CD4-positive, alpha-beta T cell (primary cell): ENCODE measurements around the gene NDUFAF7. TPM values are rescaled to one million over a fixed set of nuclear protein-coding genes. Genes with fewer than 3 reads are reported as not detected.
"Not testable (repeated sequence)": the region's sequence is repeated elsewhere in the genome, so short reads cannot be mapped to it uniquely, and the experiment has no call there.

Experiments used
- ATAC-seq: fragments of 200-7000 bp; cut with Tn5 transposase; one replicate; pipeline ENCODE4 v1.10.0; 2022; ENCODE audit warnings: mild to moderate bottlenecking; ENCODE audit not compliant: poor library complexity
- CTCF ChIA-PET: fragments of 350-600 bp; sonication (Branson Sonifier 250); formaldehyde crosslinking; loops from one replicate; lab custom pipeline; 2021; ENCODE audit warnings: antibody characterized with exemption, inconsistent platforms; lab: Charles Lee
- POLR2A ChIA-PET: fragments of 350-600 bp; sonication (Branson Sonifier 250); formaldehyde crosslinking; loops from one replicate; lab custom pipeline; 2021; ENCODE audit warnings: antibody characterized with exemption, inconsistent platforms; lab: Charles Lee
- DNase-seq, 14 experiments: peaks; one replicate each; pipeline ENCODE4 v3.0.0-alpha.2; 2013 to 2020; ENCODE audit warnings: mixed read lengths in 2 of 14
- H3K27ac ChIP-seq, 2 donors: one replicate each; pipeline versions ENCODE4 v1.5.1 to v1.7.0; 2013; ENCODE audit warnings: low read length in 2 of 2, low read depth in 1 of 2, mild to moderate bottlenecking in 1 of 2
- H3K27me3 ChIP-seq, 2 experiments: 1 replicate in 1 of 2; 2 replicates in 1 of 2; pipeline versions ENCODE4 v1.6.1 to v1.7.0; 2013; ENCODE audit warnings: low read length in 2 of 2, control low read depth in 1 of 2, mild to moderate bottlenecking in 1 of 2, moderate library complexity in 1 of 2; ENCODE audit not compliant: insufficient read depth in 2 of 2, control insufficient read depth in 1 of 2
- H3K36me3 ChIP-seq: one replicate; pipeline ENCODE4 v1.6.1; 2013; ENCODE audit warnings: low read length, control low read depth; ENCODE audit not compliant: insufficient read depth
- H3K4me1 ChIP-seq: one replicate; pipeline ENCODE4 v1.6.1; 2013; ENCODE audit warnings: low read length, control low read depth; ENCODE audit not compliant: insufficient read depth
- H3K4me3 ChIP-seq: one replicate; pipeline ENCODE4 v1.5.1; 2013; ENCODE audit warnings: mild to moderate bottlenecking, low read length, moderate library complexity
- H3K9me3 ChIP-seq, 2 experiments: 1 replicate in 1 of 2; 2 replicates in 1 of 2; pipeline versions ENCODE4 v1.6.1 to v1.7.0; 2013; ENCODE audit warnings: low read length in 2 of 2, mild to moderate bottlenecking in 2 of 2, control low read depth in 1 of 2, moderate library complexity in 1 of 2; ENCODE audit not compliant: control insufficient read depth in 1 of 2, insufficient read depth in 1 of 2
- H3K27ac Mint-ChIP-seq: one replicate; pipeline ENCODE4 v1.8.0; 2020; ENCODE audit warnings: mixed read lengths
- H3K27me3 Mint-ChIP-seq: one replicate; pipeline ENCODE4 v1.8.0; 2021; ENCODE audit warnings: mixed read lengths
- H3K36me3 Mint-ChIP-seq: one replicate; pipeline ENCODE4 v1.8.0; 2021; ENCODE audit warnings: low read depth, mixed read lengths
- H3K4me1 Mint-ChIP-seq: one replicate; pipeline ENCODE4 v1.8.0; 2021; ENCODE audit warnings: low read depth, mixed read lengths
- H3K4me3 Mint-ChIP-seq: one replicate; pipeline ENCODE4 v1.8.0; 2020; ENCODE audit warnings: mild to moderate bottlenecking, mixed read lengths
- H3K9me3 Mint-ChIP-seq: one replicate; pipeline ENCODE4 v1.8.0; 2020; ENCODE audit warnings: mixed read lengths
- CTCF ChIP-seq: fragments of 200-600 bp; IDR thresholded peaks from one replicate; pipeline ENCODE4 v1.8.0; 2022; ENCODE audit warnings: antibody characterized with exemption, mild to moderate bottlenecking
- intact Hi-C, 2 experiments: fragments of 100-400 bp; cut with DNase I in 1 of 2; cut with micrococcal nuclease in 1 of 2; formaldehyde crosslinking; loops; one replicate each; pipeline versions ENCODE4 v1.15.1 to v1.9.0; 2023 to 2025; cut with DNase I, micrococcal nuclease
- total RNA-seq, 174 experiments: library from RNA in 2 of 174; stranded (reverse) in 2 of 174; gene quantifications; one replicate each; pipeline ENCODE4 v1.2.3 and lab custom pipeline; 2021 to 2026

NDUFAF7 gene
- total RNA-seq, 2 experiments from 2014 or later, result 21.4 to 24.1 TPM

GRCh38 chr2:37201766-37202165 is 29.7 kb upstream of the NDUFAF7 start:
- Histone ChIP-seq H3K36me3 (peaks cover 61% of the 10 kb centered on the region), H3K4me1 (peaks cover 26% of the 10 kb centered on the region), H3K27me3 (no peaks in the 10 kb centered on the region), H3K4me3 (no peak overlapping the region), H3K9me3 (peaks cover 8 to 9% of the 10 kb centered on the region in 2 experiments), H3K27ac (no peak overlapping the region)
- H3K4me3 Mint-ChIP-seq, result no peak overlapping the region
- no peak for ATAC-seq
- intact Hi-C loops, result loop anchor here in 1 of 2 experiments (5.0 kb wide), 1 partner anchor 44 kb away; the partner anchor contains the start of gene EIF2AK2
- peaks cover 2% of the 10 kb centered on the region for H3K9me3 Mint-ChIP-seq
- H3K4me1 Mint-ChIP-seq, result peaks cover 48% of the 10 kb centered on the region
- H3K27ac Mint-ChIP-seq, result peak overlapping the region; percentile 42
- TF ChIP-seq CTCF, result no peak
- ChIA-PET POLR2A (interaction anchor here (0.6 kb wide), 1 partner anchor 681 kb away, joined by 4 read pairs; no protein-coding TSS in a partner anchor), CTCF (interaction anchor here (0.8 to 1.2 kb wide), 3 partner anchors 19 to 34 kb away, joined by 3 to 5 read pairs (median 5); partner anchors contain the start of genes CEBPZ and NDUFAF7)
- H3K27me3 Mint-ChIP-seq, result no peaks in the 10 kb centered on the region
- H3K36me3 Mint-ChIP-seq, result peaks cover 68% of the 10 kb centered on the region
- peak in 1 of 14 experiments; percentile 32 for DNase-seq

DNA sequence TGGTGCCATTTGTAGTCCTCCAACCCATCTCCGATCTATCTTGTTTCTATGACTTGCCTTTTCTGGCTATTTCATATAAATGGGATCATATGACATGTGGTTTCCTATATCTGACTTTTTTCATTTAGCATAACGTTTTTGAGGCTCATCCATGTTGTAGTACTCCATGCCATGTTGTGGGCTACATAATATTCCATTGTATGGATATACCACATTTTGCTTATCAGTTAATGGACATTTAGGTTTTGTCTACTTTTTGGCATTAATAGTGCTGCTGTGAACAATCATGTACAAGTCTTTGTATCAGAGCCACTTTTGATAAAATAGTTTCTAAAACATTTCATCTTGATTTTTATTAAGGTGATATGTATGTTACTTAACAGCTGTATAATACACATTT is 27.8 kb upstream of the NDUFAF7 start:
- Histone ChIP-seq H3K27ac (no peak overlapping the region), H3K9me3 (peaks cover 9 to 17% of the 10 kb centered on the region in 2 experiments), H3K27me3 (no peaks in the 10 kb centered on the region), H3K4me1 (peaks cover 8% of the 10 kb centered on the region), H3K4me3 (no peak overlapping the region), H3K36me3 (peaks cover 80% of the 10 kb centered on the region)
- Mint-ChIP-seq H3K27me3 (no peaks in the 10 kb centered on the region), H3K4me3 (no peak overlapping the region), H3K9me3 (peaks cover 19% of the 10 kb centered on the region), H3K4me1 (peaks cover 59% of the 10 kb centered on the region), H3K27ac (no peak overlapping the region), H3K36me3 (peaks cover 88% of the 10 kb centered on the region)
- ATAC-seq (no peak), DNase-seq (no peak)
- intact Hi-C loops, result loop anchor here in 1 of 2 experiments (5.0 kb wide), 1 partner anchor 46 kb away; the partner anchor contains the start of gene EIF2AK2
- ChIA-PET POLR2A (interaction anchor here (0.6 to 1.5 kb wide), 2 partner anchors 28 to 51 kb away, joined by 3 read pairs; partner anchors contain the start of genes CEBPZ and NDUFAF7), CTCF (no interaction called here)
- TF ChIP-seq CTCF, result no peak

DNA sequence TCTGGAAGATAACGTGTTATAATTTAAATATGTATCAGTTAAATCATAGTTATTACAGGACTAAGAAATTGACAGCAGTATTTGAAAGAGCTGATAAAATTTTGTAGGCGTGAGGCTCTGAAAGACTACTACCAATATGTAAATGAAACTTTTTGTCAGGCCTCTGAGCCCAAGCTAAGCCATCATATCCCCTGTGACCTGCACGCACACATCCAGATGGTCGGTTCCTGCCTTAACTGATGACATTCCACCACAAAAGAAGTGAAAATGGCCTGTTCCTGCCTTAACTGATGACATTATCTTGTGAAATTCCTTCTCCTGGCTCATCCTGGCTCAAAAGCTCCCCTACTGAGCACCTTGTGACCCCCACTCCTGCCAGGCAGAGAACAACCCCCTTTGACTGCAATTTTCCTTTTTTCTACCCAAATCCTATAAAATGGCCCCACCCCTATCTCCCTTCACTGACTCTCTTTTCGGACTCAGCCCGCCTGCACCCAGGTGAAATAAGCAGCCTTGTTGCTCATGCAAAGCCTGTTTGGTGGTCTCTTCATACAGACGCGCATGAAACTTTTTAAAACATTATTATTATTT is 26.3 kb upstream of the NDUFAF7 start:
- H3K27me3 Mint-ChIP-seq, H3K27me3 ChIP-seq, CTCF ChIA-PET, H3K27ac ChIP-seq, DNase-seq, H3K4me3 ChIP-seq, H3K4me3 Mint-ChIP-seq, H3K4me1 ChIP-seq, ATAC-seq, intact Hi-C loops, H3K27ac Mint-ChIP-seq: not testable (repeated sequence)
- Histone ChIP-seq H3K36me3 (peaks cover 90% of the 10 kb centered on the region), H3K9me3 (peaks cover 9 to 30% of the 10 kb centered on the region in 2 experiments)
- Mint-ChIP-seq H3K9me3 (peaks cover 31% of the 10 kb centered on the region), H3K36me3 (peaks cover 99% of the 10 kb centered on the region), H3K4me1 (peaks cover 50% of the 10 kb centered on the region)
- POLR2A ChIA-PET, result interaction anchor here (0.6 kb wide), 1 partner anchor 96 kb away, joined by 3 read pairs; no protein-coding TSS in a partner anchor
